ENCODE data around the gene AOAH.

DNA sequence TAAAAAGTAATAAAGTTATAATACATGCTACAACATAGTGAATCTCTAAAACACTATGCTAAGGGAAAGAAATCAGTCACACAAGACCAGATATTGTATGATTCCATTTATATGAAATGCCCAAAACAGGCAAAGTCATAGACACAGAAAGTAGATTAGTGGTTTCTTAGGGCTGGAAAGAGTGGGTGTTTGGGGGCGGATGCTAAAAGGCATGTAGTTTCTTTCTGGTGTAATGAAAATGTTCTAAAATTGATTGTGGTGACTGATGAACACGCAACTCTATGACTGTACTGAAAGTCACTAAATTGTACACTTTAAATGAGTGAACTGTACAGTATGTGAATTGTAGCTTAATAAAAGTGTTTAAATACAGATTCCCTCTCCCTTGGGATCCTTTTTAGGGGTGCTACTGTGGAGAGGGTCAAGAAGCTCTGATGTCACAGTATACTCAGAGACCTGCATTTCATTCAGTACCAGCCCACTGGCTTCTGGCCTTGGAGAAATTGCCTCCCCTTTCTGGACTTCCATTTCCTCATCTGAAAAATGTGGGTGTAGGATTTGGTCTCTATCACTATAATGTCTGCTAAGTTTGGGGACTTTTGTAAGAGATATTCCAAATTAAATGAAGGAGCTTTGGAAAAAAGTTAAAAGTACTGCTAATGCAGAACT lies 46.4 kb downstream of the AOAH start:
- TF ChIP-seq EZH2 (IDR thresholded peaks at IDR 0.05; ENCODE audit: insufficient read depth, poor library complexity, severe bottlenecking), result no peak
- no peak for TF ChIP-seq EZH2phosphoT487 (IDR thresholded peaks at IDR 0.05; ENCODE audit: insufficient read depth, low read depth)

Data from GM23248 (cell line).